A204.1 (cell line): ENCODE measurements around the gene LRG1.

Experiments
- FAIRE-seq: peaks from 2 replicates; lab custom pipeline; 2012; peaks lifted over from hg19 to GRCh38; lab: Jason Lieb, UNC

Gene LRG1

DNA sequence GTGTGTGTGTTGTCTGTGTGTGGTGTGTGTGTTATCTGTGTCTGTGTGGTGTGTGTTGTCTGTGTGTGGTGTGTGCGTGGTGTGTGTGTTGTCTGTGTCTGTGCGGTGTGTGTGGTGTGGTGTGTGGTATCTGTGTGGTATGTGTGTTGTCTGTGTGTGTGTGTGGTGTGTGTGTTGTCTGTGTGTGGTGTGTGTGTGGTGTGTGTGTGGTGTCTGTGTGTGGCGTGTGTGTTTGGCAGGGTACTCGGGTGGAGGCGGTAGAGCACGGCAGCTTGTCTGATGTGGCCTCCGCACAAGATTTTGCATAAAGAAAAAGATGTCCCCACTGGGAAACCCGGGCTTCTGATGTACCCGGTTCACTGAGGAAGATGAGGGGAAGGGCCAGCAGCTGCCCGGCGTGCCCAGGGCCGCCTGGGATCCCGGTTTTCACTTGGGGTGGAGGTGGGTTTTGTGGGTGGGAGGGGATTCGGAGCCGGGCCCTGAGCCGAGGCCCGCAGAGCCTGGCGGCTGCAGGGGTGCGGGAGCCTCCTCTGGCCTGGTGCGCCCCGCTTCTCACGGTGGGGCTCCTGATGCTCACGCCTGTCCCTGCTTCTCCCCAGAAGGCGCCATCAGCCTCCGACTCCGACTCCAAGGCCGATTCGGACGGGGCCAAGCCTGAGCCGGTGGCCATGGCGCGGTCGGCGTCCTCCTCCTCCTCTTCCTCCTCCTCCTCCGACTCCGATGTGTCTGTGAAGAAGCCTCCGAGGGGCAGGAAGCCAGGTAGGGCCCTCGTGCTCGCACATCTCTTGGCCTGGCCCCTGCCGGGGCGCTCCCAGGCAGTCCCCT is 46.5 kb downstream of the LRG1 start:
- FAIRE-seq: no peak

DNA sequence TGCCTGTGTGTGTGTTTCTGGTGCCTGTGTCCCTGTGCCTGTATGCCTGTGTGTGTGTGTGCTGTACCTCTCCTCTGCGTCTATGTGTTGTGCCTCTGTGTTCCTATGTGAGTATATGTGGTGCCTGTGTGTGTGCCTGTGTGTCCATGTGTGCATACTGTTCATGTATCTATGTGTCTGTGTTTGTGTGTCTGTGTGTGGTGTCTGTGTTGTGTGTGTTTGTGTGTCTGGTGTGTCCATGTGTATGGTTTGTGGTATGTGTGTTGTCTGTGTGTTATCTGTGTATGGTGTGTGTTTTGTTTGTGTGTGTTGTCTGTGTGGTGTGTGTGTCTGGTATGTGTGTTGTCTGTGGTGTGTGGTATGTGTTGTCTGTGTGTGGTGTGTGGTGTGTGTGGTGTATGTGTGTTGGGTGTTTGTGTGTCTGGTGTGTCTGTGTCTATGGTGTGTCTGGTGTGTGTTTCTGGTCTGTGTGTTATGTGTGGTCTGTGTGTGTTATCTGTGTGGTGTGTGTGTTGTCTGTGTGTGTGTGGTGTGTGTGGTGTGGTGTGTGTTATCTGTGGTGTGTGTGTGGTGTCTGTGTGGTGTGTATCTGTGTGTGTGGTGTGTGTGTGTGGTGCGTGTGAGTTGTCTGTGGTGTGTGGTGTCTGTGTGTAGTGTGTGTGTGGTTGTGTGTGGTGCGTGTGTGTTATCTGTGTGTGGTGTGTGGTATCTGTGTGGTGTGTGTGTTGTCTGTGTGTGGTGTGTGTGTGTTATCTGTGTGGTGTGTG is 47.3 kb downstream of the LRG1 start:
- FAIRE-seq: no peak

DNA sequence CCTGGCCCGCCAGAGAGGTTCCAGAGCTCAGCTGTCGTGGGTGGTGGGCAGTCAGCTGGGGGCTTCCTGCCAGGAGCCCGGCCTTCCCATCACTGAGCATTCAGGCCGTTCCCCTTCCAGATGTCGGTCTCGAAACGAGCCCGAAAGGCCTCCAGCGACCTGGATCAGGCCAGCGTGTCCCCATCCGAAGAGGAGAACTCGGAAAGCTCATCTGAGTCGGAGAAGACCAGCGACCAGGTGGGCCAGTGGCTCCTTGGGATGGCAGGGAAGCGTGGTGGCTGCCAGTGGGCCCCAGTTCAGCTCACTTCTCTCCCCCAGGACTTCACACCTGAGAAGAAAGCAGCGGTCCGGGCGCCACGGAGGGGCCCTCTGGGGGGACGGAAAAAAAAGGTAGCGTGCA is 48.4 kb downstream of the LRG1 start:
- FAIRE-seq: no peak

DNA sequence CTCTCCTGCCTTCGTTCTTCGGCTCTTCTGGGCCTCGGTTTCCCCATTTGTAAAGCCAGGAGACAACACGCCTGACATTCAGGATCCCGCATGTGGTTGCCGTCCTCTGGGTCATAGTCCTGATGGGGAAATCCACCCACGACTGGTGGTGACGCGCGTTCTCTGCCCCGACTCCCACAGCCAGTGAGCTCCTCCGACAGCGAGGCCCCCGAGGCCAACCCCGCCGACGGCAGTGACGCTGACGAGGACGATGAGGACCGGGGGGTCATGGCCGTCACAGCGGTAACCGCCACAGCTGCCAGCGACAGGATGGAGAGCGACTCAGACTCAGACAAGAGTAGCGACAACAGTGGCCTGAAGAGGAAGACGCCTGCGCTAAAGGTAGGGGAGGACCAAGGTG is 51.3 kb downstream of the LRG1 start:
- no peak for FAIRE-seq

DNA sequence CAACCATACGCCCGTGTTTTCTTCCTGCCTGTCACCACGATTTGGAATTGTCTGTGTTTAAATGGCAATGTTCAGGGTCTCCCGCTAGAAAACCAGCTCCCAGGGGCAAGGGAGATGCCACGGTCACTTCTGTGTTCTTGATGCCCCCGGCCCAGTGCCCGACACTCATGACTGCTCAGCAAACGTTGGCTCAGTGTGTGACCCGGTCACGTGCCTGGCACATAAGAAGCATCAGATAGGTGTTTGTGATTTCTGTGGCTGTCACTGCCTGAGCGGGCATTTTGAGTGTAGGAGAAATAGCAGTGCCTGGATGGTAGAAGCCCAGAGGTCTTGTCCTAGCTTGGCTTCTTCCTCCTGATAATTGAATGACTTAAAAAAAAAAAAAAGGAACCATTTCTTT is 52.3 kb downstream of the LRG1 start:
- FAIRE-seq: no peak
